Mucosa of descending colon (tissue), 3 donors: ENCODE results near the gene SHISAL1. TPM values are rescaled to one million over a fixed set of nuclear protein-coding genes. Genes with fewer than 3 reads are reported as not detected.
A peak's percentile ranks its signal among the peaks of the same experiment; 100 is the strongest.

Source experiments
- ATAC-seq: fragments of 200-7000 bp; cut with Tn5 transposase; one replicate; pipeline ENCODE4 v1.9.1; 2020; ENCODE audit warnings: mild to moderate bottlenecking, moderate library complexity
- DNase-seq, 3 donors: peaks; one replicate each; pipeline ENCODE4 v3.0.0-alpha.2; 2020
- H3K36me3 ChIP-seq: fragments of 200-600 bp; one replicate; pipeline ENCODE4 v1.8.0; 2021; ENCODE audit warnings: low read depth, mild to moderate bottlenecking
- H3K4me1 ChIP-seq: fragments of 200-600 bp; one replicate; pipeline ENCODE4 v1.8.0; 2021; ENCODE audit warnings: low read depth, mild to moderate bottlenecking
- H3K4me3 ChIP-seq: fragments of 200-600 bp; one replicate; pipeline ENCODE4 v1.8.0; 2021; ENCODE audit warnings: mild to moderate bottlenecking
- H3K9me3 ChIP-seq: fragments of 200-600 bp; one replicate; pipeline ENCODE4 v1.8.0; 2021; ENCODE audit warnings: mild to moderate bottlenecking
- intact Hi-C, 2 donors: fragments of 100-400 bp; cut with DNase I in 1 of 2; cut with micrococcal nuclease in 1 of 2; formaldehyde crosslinking; loops; one replicate each; pipeline versions ENCODE4 v1.11.0 to v1.11.1; 2022; cut with DNase I, micrococcal nuclease
- total RNA-seq, 3 donors: library from RNA; stranded (reverse); fragmentation: NEBNext Ultra II Directional in 2 of 3; extraction: Animal tissue kit (Norgen Biotek cat#: 25700) in 2 of 3; gene quantifications; one replicate each; pipeline versions ENCODE4 v1.2.1 to v1.2.4, GENCODE V29; 2021 to 2023
- TF ChIP-seq, protein P1 (sequence below): fragments of 200-600 bp; IDR thresholded peaks from one replicate; pipeline ENCODE4 v1.8.0; 2022; ENCODE audit warnings: antibody characterized with exemption, mild to moderate bottlenecking
- donor health status: DM: no; HTN: no; CAD: no; lungs with moderate emphysema.
- donor health status: DM: no; HTN: no; CAD: no.
- donor health status: DM: no; HTN: yes; CAD: no.

Gene SHISAL1
- total RNA-seq, 3 donors from 2014 or later: 0.38 to 34.3 (median 1.1) TPM

- peak in 1 of 3 donors; percentile 39 for DNase-seq
- Histone ChIP-seq H3K4me1 (no peaks in the 10 kb centered on the region), H3K9me3 (no peaks in the 10 kb centered on the region), H3K4me3 (no peak overlapping the region), H3K36me3 (no peaks in the 10 kb centered on the region)
- no peak for ATAC-seq
- TF ChIP-seq, protein P1, sequence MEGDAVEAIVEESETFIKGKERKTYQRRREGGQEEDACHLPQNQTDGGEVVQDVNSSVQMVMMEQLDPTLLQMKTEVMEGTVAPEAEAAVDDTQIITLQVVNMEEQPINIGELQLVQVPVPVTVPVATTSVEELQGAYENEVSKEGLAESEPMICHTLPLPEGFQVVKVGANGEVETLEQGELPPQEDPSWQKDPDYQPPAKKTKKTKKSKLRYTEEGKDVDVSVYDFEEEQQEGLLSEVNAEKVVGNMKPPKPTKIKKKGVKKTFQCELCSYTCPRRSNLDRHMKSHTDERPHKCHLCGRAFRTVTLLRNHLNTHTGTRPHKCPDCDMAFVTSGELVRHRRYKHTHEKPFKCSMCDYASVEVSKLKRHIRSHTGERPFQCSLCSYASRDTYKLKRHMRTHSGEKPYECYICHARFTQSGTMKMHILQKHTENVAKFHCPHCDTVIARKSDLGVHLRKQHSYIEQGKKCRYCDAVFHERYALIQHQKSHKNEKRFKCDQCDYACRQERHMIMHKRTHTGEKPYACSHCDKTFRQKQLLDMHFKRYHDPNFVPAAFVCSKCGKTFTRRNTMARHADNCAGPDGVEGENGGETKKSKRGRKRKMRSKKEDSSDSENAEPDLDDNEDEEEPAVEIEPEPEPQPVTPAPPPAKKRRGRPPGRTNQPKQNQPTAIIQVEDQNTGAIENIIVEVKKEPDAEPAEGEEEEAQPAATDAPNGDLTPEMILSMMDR: no peak
- intact Hi-C loops: no loop called here
Observed at GRCh38 chr22:44313385-44314006, 745 bp upstream of the SHISAL1 start.

- TF ChIP-seq, protein P1: no peak
- Histone ChIP-seq H3K4me1 (no peaks in the 10 kb centered on the region), H3K9me3 (no peaks in the 10 kb centered on the region), H3K36me3 (no peaks in the 10 kb centered on the region), H3K4me3 (no peak overlapping the region)
- intact Hi-C loops: no loop called here
- no peak for ATAC-seq
- peak in 1 of 3 donors; percentile 21 for DNase-seq
Observed at GRCh38 chr22:44311855-44312170, 938 bp downstream of the SHISAL1 start.

- DNase-seq: peak in 1 of 3 donors; percentile 36
- H3K9me3 ChIP-seq: no peaks in the 10 kb centered on the region
- ATAC-seq: no peak
- H3K36me3 ChIP-seq: no peaks in the 10 kb centered on the region
- TF ChIP-seq, protein P1: no peak
- intact Hi-C loops: no loop called here
- no peak overlapping the region for H3K4me3 ChIP-seq
- H3K4me1 ChIP-seq: no peaks in the 10 kb centered on the region
Observed at GRCh38 chr22:44311104-44311854, 1.5 kb downstream of the SHISAL1 start.

- Histone ChIP-seq H3K4me1 (no peaks in the 10 kb centered on the region), H3K4me3 (no peak overlapping the region), H3K9me3 (no peaks in the 10 kb centered on the region), H3K36me3 (no peaks in the 10 kb centered on the region)
- ATAC-seq (no peak), DNase-seq (peak in 1 of 3 donors; percentile 43)
- TF ChIP-seq, protein P1: no peak
- intact Hi-C loops: no loop called here
Observed at GRCh38 chr22:44309647-44310046, 3.1 kb downstream of the SHISAL1 start.

DNA sequence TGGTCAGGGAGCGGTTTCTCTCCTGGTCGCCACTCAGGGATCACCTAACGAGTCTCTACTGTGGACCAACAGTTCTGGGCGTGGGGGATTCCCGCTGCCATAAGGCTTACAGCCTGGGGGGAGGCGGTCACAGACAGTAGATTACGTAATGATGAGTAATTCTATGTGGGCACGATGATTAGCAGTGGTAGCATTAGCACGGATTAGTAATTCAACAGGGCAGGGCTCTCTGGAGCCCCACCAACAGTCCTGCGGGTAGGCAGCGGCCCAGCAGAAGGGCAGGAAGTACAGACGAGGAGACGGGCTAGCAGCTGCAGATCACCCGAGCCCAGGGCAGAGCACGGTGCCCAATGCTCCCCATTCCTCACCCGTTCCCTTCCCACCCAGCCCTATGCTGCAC is 3.6 kb downstream of the SHISAL1 start:
- peak; percentile 38 to 68 (median 53) for DNase-seq
- H3K36me3 ChIP-seq: no peaks in the 10 kb centered on the region
- H3K4me3 ChIP-seq: no peak overlapping the region
- peak; percentile 59 for ATAC-seq
- TF ChIP-seq, protein P1: no peak
- H3K4me1 ChIP-seq: no peaks in the 10 kb centered on the region
- intact Hi-C loops: no loop called here
- H3K9me3 ChIP-seq: no peaks in the 10 kb centered on the region
